NCI-H146 (cell line): ENCODE results near the gene SLC25A41.

Experiments used
- DNase-seq: peaks from one replicate; lab custom pipeline; 2025; lab: John Stamatoyannopoulos, UW

Gene SLC25A41

DNA sequence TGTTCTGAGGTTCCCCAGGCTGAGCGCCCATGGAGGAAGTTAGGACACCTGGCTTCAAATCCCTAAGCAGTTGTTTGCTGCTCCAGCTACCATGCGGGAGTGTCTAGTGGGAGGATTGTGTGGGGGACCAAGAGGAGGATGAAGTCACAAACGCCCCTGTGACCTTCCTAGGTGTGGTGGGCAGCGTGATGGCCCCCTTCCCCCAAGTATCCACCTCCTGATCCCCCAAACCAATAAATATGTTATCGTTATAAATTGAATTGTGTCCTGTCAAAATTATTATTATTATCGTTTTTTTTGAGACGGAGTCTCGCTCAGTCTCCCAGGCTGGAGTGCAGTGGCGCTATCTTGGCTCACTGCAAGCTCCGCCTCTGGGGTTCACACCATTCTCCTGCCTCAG lies at the start of gene SLC25A41:
TSS of gene SLC25A41 (minus strand) at position 101 of the 400 bp plus-strand sequence. CDS start at position 31, 70 bp downstream.
- DNase-seq: no peak

DNA sequence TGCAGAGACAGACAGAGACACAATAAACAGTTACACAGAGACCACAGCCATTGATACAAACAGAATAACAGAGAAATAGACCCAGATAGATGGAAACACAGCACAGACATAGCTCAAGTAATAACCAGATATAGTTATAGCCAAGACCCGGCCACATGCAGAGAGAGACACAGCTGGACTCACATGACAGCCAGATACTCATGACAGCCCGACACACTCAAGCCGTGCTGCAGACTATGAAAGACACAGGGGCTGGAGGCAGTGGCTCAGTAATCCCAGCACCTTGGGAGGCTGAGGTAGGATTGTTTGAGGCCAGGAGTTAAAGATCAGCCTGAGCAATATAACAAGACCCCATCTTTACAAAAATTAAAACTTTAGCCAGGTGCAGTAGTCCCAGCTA lies 49.7 kb upstream of the SLC25A41 start:
- no peak for DNase-seq

DNA sequence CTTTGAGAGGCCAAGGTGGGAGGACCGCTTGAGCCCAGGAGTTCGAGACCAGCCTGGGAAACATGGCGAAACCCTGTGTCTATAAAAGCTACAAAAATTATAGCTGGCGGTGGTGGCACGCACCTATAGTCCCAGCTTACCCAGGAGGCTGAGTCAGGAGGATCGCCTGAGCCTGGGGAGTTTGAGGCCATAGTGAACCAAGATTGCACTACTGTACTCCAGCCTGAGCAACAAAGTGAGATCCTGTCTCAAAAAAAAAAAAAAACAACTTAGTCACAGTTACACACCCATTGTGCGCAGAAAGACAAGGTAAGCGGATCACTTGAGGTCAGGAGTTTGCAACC lies 48.8 kb upstream of the SLC25A41 start:
- DNase-seq: no peak

DNA sequence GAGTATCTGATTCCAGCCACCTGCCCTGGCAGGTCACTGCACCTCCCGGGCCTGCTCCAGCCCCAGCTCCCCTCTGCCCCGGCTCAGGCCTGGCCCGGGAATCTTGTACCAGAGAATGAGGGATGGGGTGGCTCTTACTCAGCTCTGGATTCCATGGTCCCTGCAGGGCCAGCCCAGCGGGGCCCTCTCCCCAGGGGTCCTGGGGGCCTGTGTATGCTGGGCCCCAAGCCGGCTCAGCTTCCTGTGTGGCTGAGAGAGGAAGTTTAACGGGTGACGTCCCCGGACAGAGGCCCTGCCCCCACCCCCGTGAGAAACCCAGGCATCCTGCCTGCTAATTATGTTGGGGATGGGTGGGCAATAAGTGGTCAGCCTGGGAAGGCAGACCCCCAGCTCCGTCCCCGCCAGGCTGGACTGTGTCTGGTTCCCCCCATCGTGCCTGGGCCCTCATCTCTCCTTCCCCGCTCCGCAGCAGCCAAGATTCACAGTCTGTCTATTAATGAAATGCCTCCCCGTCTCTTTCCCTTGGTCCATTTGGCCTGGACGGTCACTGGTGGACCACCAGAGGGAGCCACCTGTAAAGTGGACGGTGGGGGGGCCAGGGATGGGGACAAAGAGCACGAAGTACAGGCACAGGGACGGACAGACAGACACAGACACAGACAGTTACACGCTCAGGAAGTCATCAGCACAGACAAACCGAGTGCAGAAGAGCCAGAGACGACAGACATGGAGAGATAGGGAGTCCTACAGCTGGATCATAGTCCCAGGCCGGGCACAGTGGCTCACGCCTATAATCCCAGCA lies 48.2 kb upstream of the SLC25A41 start, which contains the start of gene DENND1C:
TSS of gene DENND1C (minus strand) at position 247 of the 802 bp plus-strand sequence. CDS start at position 155, 92 bp downstream.
- DNase-seq: peak; percentile 2

DNA sequence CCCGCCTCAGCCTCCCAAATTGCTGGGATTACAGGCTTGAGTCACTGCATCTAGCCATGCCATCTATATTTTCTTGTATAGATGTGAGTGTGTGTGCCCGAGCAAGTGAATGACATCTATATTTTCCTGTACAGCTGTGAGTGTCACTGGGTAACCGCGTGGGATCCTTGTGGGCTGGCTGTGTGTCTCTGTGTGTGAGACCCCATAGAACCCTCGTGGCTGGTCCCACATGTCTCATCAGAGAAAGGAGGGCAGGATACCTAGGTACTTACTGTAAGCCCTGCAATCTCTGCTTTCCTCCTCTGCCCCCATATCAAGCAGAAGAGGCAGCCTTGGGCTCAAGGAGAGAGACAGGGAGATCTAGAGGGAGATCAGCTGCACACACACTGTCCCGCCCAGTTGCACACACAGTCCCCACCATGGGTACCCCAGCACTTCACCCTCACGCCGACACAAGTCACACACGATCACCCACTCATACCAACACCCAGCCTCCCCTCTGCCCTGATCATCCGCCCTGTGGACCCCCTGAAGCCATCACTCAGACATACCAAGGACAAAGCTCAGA lies 47.4 kb upstream of the SLC25A41 start:
- no peak for DNase-seq

DNA sequence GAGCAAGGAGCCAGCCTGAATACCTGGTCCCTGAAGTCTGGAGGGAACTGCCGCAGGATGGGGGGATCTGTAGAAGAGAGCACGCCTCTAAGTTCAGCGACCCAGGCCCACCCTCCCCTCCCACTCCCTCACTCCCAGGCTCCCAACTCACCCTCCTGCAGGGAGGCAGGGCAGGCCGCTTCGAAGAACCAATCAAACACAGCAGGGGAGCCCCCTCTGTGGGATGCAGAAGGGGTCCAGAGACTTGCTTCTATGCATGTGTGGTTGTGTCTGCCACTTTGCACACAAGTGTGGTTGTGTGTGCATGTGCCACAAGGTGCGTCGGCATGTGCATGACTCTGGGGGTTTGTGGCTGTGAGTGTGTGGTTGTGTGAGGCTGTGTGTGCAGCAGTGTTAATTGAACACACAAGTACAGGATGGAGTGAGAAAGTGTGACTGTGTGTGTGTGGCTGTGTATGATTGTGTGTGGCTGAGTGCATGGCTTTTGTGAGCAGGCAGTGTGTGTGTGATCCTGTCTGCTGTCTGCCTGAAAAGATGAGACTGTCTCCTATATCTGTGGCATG lies 46.4 kb upstream of the SLC25A41 start:
- no peak for DNase-seq

DNA sequence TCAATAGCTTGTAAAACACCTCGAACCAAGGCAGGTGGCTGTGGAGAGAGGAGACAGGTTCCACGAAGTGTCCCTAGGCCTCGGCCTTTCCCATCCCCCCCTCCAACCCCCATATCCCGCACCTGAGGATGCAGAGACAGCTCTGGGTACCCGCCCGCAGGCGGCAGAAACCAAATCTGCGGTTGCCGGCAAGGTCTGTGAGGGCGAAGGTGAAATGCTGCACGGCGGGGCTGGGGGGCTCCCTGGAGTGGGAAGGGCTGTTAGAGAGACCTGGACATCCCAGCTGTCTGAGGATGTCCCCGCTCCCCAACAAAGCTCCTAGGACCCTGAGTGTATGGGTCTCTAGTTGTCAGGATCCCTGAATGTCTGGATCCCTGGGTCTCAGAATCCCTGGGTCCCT lies 45.3 kb upstream of the SLC25A41 start:
- no peak for DNase-seq

DNA sequence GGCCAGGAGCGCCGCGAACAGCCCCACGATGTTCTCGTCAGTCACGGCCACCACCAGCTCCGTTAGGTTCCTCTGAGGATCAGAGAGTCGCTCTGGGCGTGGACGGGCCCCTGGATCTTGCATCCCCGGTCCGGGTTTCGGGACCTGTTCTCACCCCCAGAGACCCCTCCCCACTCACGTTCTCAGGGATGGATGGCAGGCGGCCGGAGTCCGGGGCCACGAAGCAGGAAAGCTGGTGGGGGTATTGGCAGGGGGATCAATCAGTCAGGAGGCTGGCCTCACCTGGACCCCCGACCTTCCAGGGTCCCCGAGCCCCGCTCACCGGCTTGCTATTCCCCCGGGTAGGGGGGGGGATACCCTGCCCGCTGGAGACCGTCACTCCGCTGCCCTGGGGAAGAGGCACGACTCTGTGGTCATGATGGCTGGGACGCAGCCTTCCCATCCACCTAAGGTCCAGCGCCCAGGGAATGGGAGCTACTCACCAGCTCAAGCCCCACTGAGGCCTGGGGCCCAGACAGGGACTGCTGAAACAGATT lies 43.4 kb upstream of the SLC25A41 start:
- DNase-seq: no peak

DNA sequence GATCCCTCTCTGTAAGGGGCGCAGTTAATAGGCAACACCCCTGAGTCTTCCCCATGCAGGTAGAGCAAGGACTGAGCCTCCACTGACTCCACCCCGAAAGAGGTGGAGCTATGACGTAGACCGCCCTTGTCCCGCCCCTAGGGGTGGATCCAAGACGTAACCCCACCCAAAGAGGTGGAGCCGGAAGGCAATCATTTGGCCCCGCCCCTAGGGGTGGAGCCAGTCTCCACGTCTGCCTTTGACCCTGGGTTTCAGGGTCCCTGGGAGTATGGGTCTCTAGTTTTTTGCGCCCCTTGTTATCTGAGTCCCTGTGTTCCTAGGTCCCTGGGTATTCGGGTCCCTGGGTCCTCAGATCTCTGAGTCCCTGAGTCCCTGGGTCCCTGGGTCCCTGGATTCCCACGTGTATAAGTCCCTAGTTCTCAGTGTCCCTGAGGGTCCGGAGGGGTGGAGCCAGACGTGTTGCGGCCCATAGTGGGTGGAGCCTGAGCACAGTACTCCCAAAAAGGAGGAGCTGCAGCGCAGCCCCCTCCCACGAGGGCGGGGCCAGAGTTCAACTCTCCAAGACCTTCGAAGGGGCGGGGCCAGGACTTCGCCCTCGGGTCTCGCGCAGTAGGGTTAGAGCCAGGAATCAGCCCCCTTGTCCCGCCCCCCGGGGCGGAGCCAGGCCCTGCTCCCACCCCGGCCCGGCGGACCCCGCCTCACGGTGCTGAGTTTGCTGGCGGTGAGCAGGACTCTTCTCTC lies 42.8 kb upstream of the SLC25A41 start:
- peak; percentile 73 for DNase-seq

DNA sequence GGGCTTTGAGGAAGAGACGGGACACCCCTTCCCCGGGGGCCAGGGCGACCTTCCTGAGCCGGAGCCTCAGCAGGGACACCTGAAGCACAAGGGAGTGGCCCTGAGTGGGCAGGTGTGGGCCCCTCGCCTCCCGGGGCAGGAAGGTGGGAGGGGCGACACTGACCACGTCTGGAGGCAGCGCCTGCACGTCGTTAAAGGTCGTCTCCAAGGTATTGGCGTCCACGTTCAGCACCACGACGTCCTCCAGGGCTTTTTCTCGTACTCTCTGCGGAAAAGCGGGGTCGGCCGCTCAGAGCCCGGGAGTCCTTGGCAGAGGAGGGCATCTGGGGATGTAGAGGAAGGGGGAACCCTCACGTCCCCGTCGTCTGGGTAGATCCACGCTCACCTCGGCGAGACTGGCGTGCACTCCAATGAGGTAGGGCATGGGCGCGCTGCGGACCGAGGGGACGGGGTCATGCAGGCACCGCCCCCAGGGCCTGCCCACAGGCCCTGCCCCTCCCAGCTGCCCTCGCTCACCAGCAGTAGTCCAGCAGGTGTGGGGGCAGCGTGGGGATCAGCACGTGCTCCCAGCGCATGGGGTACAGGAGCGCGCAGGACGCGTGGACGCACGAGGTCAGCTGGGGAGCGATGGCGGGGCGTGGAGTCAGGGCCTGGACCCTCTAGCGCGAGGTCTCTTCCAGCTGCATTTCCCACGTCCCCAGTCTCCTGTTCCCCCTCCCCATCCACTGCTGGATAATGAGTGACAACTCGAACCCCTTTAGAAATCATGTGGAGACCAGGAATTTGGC lies 42.0 kb upstream of the SLC25A41 start:
- peak; percentile 37 for DNase-seq

DNA sequence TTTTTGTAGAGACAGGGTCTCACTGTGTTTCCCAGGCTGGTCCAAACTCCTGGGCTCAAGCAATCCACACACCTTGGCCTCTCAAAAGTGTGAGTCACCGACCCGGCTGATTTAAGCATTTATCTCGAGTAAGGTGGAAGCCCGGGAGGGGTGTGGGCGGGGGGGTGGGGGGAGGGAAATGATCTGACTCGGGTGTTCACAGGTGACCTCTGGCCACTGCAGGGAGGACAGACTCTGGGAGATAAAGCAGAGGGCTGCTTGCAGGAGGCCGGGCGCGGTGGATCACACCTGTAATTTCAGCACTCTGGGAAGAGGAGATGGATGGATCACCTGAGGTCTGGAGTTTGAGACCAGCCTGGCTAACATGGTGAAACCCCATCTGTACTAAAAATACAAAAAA lies 40.1 kb upstream of the SLC25A41 start:
- DNase-seq: peak; percentile 20

DNA sequence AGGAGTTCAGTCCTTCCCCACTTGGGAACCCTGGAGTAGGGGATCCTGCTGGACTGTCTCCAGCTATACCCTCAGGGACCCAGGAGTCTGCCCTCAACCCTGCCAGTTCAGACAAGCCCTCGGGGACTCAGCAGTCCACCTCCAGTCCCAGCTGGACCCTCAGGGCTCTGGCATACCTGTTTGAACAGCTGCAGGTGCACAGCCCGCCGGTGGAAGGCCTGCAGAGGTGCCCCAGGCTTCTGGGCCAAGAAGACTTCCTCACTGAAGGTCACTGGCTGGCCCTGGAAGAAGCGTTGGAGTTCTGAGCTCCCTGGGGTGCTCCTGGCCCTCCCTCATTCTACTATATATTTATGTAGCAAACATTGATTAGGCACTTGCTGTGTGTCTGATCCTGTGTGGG lies 39.1 kb upstream of the SLC25A41 start:
- DNase-seq: peak; percentile 85

DNA sequence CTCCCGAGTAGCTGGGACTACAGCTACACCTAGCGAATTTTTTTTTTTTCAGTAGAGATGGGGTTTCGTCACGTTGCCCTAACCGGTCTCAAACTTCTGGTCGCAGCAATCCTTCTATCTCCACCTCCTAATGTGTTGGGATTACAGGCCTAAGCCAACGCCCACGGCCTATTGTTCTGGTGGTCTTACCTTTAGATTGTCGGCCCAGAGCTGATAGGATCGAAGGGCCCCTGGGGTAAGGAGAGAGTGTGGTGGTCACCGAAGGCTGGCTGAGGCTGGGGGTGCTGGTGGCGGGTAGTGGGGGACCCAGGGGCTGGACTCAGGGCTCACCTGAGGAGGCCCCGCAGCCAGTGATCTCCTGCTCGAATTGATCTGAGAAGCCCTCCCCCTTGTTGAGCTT lies 37.5 kb upstream of the SLC25A41 start:
- DNase-seq: no peak

DNA sequence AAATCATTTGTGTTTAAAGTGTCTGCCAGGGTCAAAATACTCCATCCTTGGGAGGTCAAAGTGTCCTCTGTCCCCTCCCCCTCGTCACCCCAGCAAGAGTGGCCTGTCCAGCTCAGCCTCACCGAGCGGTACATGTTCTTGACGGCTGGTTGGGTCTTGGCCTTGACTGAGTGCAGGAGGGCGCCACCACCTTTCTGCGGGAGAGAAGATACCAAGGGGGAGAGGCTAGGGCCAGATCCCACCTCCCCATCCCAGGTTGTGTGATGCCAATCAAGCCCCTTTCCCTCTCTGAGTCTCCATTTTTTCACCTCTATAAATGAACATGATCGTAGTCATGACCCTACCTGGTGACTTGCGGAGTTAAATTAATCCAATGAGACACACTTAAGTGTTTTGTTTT lies 36.6 kb upstream of the SLC25A41 start:
- no peak for DNase-seq

DNA sequence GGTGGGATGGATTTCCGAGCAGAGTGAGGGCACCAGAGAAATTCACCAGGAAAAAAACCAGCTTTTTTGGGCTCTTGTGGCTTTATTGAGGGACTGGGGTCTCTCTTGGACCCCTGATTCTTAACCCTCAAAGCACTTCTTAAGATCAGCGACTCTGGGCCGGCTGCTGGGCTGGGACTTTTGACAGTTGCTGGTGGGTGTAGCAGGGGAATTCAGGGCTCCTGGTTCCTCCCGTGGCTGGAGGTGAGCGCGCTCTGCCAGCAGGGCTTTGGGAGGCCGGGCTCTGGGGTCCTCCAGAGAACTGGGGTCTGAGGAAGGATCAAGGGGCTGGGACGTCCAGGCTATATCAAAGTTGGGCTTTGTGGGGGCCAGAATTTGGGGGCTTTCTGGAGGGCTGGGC lies 33.8 kb upstream of the SLC25A41 start:
- DNase-seq: no peak

DNA sequence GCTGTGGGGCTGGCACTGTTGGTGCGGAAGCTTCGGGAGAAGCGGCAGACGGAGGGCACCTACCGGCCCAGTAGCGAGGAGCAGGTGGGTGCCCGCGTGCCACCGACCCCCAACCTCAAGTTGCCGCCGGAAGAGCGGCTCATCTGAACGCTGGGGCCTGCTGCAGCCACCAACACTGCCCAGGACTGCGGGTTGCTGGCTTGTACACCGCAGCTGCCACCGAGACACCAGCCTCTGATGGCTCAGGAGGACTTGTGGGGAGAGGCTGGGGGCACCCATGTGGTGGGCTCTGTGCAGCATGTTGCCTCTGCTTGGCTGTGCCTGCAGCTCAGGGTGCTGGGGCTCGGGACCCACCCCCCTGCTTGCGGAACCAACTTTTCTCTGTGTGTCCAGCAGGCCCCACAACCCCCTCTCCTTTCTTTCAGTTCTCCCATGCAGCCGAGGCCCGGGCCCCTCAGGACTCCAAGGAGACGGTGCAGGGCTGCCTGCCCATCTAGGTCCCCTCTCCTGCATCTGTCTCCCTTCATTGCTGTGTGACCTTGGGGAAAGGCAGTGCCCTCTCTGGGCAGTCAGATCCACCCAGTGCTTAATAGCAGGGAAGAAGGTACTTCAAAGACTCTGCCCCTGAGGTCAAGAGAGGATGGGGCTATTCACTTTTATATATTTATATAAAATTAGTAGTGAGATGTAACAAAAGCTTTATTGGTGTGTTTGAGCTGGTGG lies 33.1 kb upstream of the SLC25A41 start:
- DNase-seq: no peak

DNA sequence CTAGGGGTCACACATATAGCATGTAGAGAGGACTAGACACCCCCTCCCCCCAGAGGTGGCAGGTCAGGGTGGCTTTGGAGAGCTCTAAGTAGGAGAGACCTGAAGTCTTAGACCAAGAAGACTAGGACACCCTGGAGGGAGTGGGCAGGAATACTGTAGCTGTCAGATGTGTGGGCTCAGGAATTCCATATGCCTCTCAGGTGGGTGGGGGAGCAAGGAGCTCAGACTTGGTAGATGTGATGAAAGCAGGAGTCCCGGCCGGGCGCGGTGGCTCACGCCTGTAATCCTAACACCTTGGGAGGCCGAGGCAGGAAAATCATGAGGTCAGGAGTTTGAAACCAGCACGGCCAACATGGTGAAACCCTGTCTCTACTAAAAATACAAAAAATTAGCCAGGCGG lies 32.1 kb upstream of the SLC25A41 start:
- DNase-seq: no peak

DNA sequence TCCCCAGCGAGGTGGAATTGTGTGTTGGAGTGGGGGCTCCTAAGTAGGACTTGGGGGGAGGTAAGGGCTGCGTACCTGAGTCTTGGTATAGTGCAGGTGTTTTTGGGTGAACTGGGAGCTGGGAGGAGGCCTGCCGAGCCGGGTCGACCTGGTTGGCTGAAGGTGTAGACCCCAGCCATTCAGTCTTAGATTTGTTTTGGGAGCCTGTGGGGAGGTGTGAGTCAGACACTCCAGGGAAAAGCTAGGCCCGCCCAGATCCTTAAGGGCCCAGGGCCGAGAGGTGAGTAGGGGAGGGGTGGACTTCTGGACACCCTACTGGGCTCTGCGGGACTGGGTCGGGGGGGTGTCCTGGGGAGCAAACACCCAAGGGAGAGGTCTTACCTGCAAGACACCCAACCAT lies 31.4 kb upstream of the SLC25A41 start:
- no peak for DNase-seq

DNA sequence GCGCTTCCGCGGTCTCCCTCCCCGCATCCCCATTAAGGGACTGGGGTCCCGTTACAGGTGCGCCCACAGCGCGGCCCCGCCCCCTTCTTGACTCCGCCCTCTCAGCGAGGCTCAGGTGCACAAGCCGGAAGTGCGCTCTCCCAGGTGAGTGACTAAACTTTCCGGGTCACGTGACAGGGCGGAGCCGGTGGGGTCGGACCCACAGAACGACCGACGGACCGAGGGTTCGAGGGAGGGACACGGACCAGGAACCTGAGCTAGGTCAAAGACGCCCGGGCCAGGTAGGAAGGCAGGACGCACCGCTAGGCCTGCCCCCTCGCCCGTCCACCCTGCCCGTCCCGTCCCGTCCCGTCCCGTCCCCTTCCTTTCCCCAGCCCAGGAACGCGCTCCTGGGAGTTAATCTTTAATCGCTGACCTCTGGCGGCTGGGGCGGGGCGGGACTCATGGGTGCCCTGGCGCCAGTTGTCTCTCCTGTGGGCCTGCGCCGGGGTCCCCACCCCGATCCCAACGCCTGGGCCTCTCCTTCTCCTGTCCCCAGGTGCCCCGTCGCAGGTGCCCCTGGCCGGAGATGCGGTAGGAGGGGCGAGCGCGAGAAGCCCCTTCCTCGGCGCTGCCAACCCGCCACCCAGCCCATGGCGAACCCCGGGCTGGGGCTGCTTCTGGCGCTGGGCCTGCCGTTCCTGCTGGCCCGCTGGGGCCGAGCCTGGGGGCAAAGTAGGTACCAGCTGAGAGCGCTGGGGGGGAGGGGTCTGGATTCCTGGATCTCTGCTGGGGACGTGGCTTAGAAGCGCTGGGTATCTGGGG lies 30.7 kb upstream of the SLC25A41 start, which contains the start of gene CRB3:
TSS of gene CRB3 (plus strand) at position 202 of the 804 bp plus-strand sequence. CDS start at position 633, 431 bp downstream.
- peak; percentile 90 for DNase-seq
